Measurements from ENCODE around the gene SBNO2. TPM values are rescaled to one million over a fixed set of nuclear protein-coding genes. Genes with fewer than 3 reads are reported as not detected.

The SBNO2 gene
- total and polyA plus RNA-seq, 4 donors: 45.6 to 155 (median 95.9) TPM

DNA sequence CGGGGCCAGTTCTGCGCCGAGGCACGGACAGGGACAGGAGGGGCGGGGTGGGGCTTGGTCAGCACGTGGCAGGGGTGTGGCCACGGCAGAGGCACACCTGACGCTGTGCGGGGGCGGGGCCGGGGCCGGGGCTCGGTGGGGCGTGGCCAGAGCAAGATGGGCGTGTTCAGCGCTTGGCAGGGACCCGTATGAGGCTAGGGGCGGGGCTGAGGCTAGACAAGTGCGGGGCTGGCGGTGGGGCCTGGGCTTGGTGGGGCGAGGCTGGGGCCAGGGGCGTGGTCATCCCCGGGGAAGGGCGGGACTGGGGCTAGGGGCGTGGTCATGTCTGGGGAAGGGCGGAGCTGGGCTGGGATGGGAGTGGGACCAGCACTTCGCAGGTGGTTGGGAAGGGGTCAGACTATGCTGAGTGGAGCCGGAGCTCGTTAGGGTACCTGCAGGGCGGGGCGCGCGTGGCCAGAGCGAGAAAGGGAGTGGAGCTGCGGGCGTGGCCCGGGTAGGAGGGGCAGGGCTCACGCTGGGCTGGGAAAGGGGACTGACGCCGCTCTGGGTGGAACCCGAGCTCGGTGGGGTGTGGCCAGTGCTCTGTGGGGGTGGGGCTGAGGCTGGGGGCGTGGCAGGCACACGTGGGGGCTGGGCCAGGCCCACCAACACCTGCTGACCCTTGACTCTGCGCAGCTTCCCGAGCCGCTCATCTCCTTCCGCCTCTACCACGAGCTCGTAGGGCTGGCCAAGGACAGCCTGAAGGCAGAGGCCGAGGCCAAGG lies 91.7 kb downstream of the SBNO2 start:
- DNase-seq: peak; percentile 42 to 85 (median 70)
- Histone ChIP-seq H3K27ac (ENCODE audit: low read depth in 1 of 2, low read length in 1 of 2) (peak overlapping the region in 1 of 2 donors; percentile 52), H3K9me3 (ENCODE audit: control insufficient read depth in 4 of 4, insufficient read depth in 3 of 4, low read length in 3 of 4) (no peaks in the 10 kb centered on the region), H3K9ac (ENCODE audit: insufficient read depth in 1 of 2, low read length in 2 of 2) (no peak overlapping the region), H3K27me3 (ENCODE audit: control insufficient read depth in 3 of 3, insufficient read depth in 3 of 3, low read length in 2 of 3) (no peaks in the 10 kb centered on the region), H3K4me1 (ENCODE audit: control insufficient read depth in 5 of 5, insufficient read depth in 5 of 5, low read length in 5 of 5) (peaks cover 0 to 15% (median 0%) of the 10 kb centered on the region in 5 donors), H3K4me3 (peak overlapping the region; percentile 24), H3K36me3 (ENCODE audit: control insufficient read depth in 4 of 4, insufficient read depth in 4 of 4, low read length in 4 of 4) (peaks cover 0 to 67% (median 0%) of the 10 kb centered on the region in 4 donors)
- ATAC-seq (ENCODE audit: insufficient read depth, low FRiP score): peak; percentile 86
- TF ChIP-seq, protein P1, sequence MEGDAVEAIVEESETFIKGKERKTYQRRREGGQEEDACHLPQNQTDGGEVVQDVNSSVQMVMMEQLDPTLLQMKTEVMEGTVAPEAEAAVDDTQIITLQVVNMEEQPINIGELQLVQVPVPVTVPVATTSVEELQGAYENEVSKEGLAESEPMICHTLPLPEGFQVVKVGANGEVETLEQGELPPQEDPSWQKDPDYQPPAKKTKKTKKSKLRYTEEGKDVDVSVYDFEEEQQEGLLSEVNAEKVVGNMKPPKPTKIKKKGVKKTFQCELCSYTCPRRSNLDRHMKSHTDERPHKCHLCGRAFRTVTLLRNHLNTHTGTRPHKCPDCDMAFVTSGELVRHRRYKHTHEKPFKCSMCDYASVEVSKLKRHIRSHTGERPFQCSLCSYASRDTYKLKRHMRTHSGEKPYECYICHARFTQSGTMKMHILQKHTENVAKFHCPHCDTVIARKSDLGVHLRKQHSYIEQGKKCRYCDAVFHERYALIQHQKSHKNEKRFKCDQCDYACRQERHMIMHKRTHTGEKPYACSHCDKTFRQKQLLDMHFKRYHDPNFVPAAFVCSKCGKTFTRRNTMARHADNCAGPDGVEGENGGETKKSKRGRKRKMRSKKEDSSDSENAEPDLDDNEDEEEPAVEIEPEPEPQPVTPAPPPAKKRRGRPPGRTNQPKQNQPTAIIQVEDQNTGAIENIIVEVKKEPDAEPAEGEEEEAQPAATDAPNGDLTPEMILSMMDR (IDR thresholded peaks at IDR 0.05; ENCODE audit: control extremely low read depth, extremely low read depth): no peak
- WGBS, 2 donors: 42 to 58% methylated on average over 50 to 51 of the region's 51 CpGs

DNA sequence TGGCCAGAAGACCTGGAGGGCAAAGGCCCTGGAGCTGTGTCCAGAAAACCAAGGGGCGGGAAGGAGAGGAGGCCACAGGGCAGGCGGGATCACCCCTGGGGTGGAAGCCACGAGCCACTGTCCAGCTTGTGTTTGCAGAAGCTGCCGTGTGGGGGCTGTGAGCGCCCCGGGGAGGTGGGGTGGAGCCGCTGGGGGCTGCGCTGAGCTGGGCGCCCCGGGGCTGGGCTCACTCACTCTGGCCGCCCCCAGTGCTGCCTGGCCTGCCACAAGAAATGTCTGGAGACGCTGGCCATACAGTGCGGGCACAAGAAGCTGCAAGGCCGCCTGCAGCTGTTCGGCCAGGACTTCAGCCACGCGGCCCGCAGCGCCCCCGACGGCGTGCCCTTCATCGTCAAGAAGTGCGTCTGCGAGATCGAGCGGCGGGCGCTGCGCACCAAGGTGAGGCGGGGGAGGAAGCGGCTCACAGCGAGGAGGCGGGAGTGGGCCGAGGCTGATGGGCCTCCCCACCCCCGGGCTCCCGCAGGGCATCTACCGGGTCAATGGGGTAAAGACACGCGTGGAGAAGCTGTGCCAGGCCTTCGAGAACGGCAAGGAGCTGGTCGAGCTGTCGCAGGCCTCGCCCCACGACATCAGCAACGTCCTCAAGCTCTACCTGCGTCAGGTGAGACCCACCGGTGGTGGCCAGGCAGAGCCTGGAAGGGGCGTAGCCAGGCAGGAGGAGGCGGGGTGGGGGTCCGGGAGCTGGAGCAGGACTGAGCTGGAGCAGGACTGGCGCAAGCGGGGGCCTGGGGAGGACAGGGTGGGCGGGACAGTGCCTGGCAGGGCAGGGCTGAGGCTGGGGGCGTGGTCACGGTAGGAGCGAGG lies 92.5 kb downstream of the SBNO2 start:
- no peaks in the 10 kb centered on the region for H3K27me3 ChIP-seq (ENCODE audit: control insufficient read depth in 3 of 3, insufficient read depth in 3 of 3, low read length in 2 of 3)
- WGBS, 2 donors: 76 to 90% methylated on average over 56 to 58 of the region's 58 CpGs
- peak overlapping the region in 1 of 2 donors; percentile 69 for H3K27ac ChIP-seq (ENCODE audit: low read depth in 1 of 2, low read length in 1 of 2)
- TF ChIP-seq, protein P1 (IDR thresholded peaks at IDR 0.05; ENCODE audit: control extremely low read depth, extremely low read depth): no peak
- H3K9me3 ChIP-seq (ENCODE audit: control insufficient read depth in 4 of 4, insufficient read depth in 3 of 4, low read length in 3 of 4): no peaks in the 10 kb centered on the region
- no peak overlapping the region for H3K9ac ChIP-seq (ENCODE audit: insufficient read depth in 1 of 2, low read length in 2 of 2)
- ATAC-seq (ENCODE audit: insufficient read depth, low FRiP score) (no peak), DNase-seq (no peak)
- H3K4me3 ChIP-seq: no peak overlapping the region
- H3K4me1 ChIP-seq (ENCODE audit: control insufficient read depth in 5 of 5, insufficient read depth in 5 of 5, low read length in 5 of 5): peaks cover 0 to 15% (median 0%) of the 10 kb centered on the region in 5 donors
- H3K36me3 ChIP-seq (ENCODE audit: control insufficient read depth in 4 of 4, insufficient read depth in 4 of 4, low read length in 4 of 4): peaks cover 0 to 62% (median 0%) of the 10 kb centered on the region in 4 donors

DNA sequence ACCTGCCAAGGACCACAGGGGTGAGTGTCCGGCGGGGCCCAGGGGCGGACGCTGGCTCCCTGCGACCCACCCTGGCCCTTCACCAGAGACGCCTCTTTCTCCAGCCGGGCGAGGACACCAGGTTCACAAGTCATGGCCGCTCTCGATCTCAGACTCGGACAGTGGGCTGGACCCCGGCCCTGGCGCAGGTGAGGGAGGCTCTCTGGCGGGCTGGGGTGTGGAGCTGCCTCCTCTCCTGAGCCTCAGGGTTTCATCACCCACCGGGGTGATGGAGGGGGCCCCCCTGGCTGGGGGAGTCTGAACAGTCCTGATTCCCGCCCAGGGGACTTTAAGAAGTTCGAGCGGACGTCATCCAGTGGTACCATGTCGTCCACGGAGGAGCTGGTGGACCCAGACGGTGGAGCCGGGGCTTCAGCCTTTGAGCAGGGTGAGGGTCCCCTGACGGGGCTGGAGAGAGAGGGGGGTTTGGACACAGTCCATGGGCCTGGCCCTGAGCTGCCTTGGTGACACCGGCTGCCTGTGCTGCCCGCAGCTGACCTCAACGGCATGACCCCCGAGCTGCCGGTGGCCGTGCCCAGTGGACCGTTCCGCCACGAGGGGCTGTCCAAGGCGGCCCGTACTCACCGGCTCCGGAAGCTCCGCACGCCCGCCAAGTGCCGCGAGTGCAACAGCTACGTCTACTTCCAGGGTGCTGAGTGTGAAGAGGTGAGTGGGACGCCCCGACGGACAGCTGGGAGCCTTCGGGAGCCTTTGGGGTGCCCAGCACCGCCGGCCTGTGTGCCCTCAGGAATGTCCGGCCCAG lies 93.5 kb downstream of the SBNO2 start:
- H3K36me3 ChIP-seq (ENCODE audit: control insufficient read depth in 4 of 4, insufficient read depth in 4 of 4, low read length in 4 of 4): peaks cover 0 to 52% (median 0%) of the 10 kb centered on the region in 4 donors
- H3K27ac ChIP-seq (ENCODE audit: low read depth in 1 of 2, low read length in 1 of 2): no peak overlapping the region
- WGBS, 2 donors: 96% methylated on average over 50 of the region's 50 CpGs
- H3K4me1 ChIP-seq (ENCODE audit: control insufficient read depth in 5 of 5, insufficient read depth in 5 of 5, low read length in 5 of 5): peaks cover 0 to 17% (median 0%) of the 10 kb centered on the region in 5 donors
- DNase-seq (no peak), ATAC-seq (ENCODE audit: insufficient read depth, low FRiP score) (no peak)
- H3K9me3 ChIP-seq (ENCODE audit: control insufficient read depth in 4 of 4, insufficient read depth in 3 of 4, low read length in 3 of 4): no peaks in the 10 kb centered on the region
- TF ChIP-seq, protein P1 (IDR thresholded peaks at IDR 0.05; ENCODE audit: control extremely low read depth, extremely low read depth): no peak
- no peak overlapping the region for H3K9ac ChIP-seq (ENCODE audit: insufficient read depth in 1 of 2, low read length in 2 of 2)
- no peak overlapping the region for H3K4me3 ChIP-seq
- no peaks in the 10 kb centered on the region for H3K27me3 ChIP-seq (ENCODE audit: control insufficient read depth in 3 of 3, insufficient read depth in 3 of 3, low read length in 2 of 3)
